Body of pancreas (tissue), 4 donors: Measurements from ENCODE around the gene WDR33. TPM values are rescaled to one million over a fixed set of nuclear protein-coding genes. Genes with fewer than 3 reads are reported as not detected.

Source experiments
- ATAC-seq: fragments of 150-250 bp; one replicate; pipeline ENCODE4 v1.9.1; 2016
- DNase-seq, 4 donors: peaks; one replicate each; pipeline ENCODE4 v3.0.0-alpha.2; 2019
- H3K27ac ChIP-seq, 4 donors: fragments of 200-600 bp; sonication (generic); 1 replicate in 3 of 4; 2 replicates in 1 of 4; pipeline versions ENCODE4 v1.5.1 to v1.6.1; 2016 to 2019; ENCODE audit warnings: mild to moderate bottlenecking in 1 of 4, mixed read lengths in 1 of 4, moderate library complexity in 1 of 4
- H3K27me3 ChIP-seq, 2 donors: fragments of 200-600 bp; sonication (generic); one replicate each; pipeline ENCODE4 v1.6.0; 2016; ENCODE audit warnings: mild to moderate bottlenecking in 1 of 2
- H3K36me3 ChIP-seq, 2 donors: fragments of 200-600 bp; sonication (generic); replicated peaks in 1 of 2; 2 replicates each; pipeline ENCODE4 v1.5.1; 2016; ENCODE audit warnings: low read depth in 2 of 2; ENCODE audit not compliant: insufficient read depth in 1 of 2
- H3K4me1 ChIP-seq: fragments of 200-600 bp; sonication (generic); one replicate; pipeline ENCODE4 v1.6.0; 2016
- H3K4me3 ChIP-seq, 2 donors: fragments of 200-600 bp; sonication (generic); 1 replicate in 1 of 2; 2 replicates in 1 of 2; pipeline ENCODE4 v1.5.1; 2016 to 2019
- H3K9me3 ChIP-seq, 3 donors: fragments of 200-600 bp; sonication (generic); 1 replicate in 2 of 3; 2 replicates in 1 of 3; pipeline ENCODE4 v1.5.1; 2016
- POLR2A ChIP-seq, 3 donors: fragments of 450-650 bp; IDR thresholded peaks; one replicate each; pipeline ENCODE4 v1.6.1; 2016; ENCODE audit warnings: antibody characterized with exemption in 3 of 3, mild to moderate bottlenecking in 2 of 3
- WGBS, 2 donors: methylation state at CpG; one replicate each; pipeline ENCODE4 v1.1.5; 2017; 5-methylcytosine and 5-hydroxymethylcytosine counted together
- intact Hi-C: fragments of 100-400 bp; cut with DNase I; formaldehyde crosslinking; loops from one replicate; pipeline ENCODE4 v1.15.1; 2023
- total RNA-seq, 2 donors: library from RNA; depleted of rRNA; stranded (reverse); fragments of >200 nt; gene quantifications; one replicate each; pipeline ENCODE4 v1.1.0, GENCODE V29; 2016
- TF ChIP-seq, protein P1 (sequence below), 7 experiments: fragments of 450-650 bp in 4 of 7; fragments of 200-600 bp in 3 of 7; sonication (generic) in 3 of 7; IDR thresholded peaks; one replicate each; pipeline ENCODE4 v1.5.1; 2016 to 2019; ENCODE audit warnings: antibody characterized with exemption in 7 of 7

The WDR33 gene
- total RNA-seq, result 10 to 100 TPM; 31.6 to 37.1 TPM

DNA sequence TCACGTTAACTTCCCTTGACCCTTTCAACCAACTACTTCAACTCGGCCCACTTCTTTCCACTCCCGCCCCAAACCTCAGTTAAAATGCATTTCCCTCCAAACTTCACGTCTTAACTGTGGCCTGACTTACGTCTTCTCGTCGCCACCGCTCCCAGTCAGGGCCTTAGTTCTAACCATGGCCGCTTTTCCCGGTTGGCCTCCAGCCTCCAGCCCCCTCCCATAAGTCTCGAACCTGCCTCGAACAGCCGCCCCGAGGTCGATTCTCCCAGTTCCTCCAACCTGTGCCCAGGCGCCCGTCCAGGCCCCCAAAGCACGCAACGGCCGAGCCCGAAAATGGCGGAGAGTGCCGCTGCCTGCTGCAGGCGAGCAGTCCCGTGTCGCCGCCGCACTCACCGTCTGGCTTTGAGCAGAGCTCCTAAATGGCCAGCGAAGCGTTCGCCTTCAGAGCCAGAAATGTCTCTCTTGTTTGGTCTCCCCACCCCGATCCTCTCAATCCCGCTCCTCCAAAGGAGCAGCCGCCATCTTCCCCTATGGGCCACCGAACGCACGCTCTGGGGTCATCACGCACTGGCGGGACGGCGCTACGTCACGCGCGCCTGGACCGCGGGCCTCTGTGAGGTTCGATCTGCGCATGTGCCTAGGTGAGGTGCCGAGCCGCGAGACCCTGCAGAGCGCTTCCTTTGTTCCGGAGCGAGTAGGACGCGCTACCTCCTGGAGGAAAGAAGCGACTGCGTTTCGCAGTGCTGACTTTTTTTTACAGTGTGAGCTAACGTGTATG is at the start of gene WDR33:
Gene WDR33, minus strand, starts transcription at position 553 of the 778 bp plus-strand sequence. CDS start 40,190 bp downstream, outside the sequence.
- intact Hi-C loops, result no loop called here
- H3K4me1 ChIP-seq, result peaks cover 36% of the 10 kb centered on the region
- WGBS, 2 donors, result 0% methylated on average over 28 to 62 of the region's 62 CpGs
- peak; percentile 100 for ATAC-seq
- H3K9me3 ChIP-seq, result no peaks in the 10 kb centered on the region
- H3K4me3 ChIP-seq, result peak within 1 kb of the TSS; percentile 56 to 88
- peak within 1 kb of the TSS; percentile 94 to 96 (median 94) for H3K27ac ChIP-seq
- TF ChIP-seq, protein P1, sequence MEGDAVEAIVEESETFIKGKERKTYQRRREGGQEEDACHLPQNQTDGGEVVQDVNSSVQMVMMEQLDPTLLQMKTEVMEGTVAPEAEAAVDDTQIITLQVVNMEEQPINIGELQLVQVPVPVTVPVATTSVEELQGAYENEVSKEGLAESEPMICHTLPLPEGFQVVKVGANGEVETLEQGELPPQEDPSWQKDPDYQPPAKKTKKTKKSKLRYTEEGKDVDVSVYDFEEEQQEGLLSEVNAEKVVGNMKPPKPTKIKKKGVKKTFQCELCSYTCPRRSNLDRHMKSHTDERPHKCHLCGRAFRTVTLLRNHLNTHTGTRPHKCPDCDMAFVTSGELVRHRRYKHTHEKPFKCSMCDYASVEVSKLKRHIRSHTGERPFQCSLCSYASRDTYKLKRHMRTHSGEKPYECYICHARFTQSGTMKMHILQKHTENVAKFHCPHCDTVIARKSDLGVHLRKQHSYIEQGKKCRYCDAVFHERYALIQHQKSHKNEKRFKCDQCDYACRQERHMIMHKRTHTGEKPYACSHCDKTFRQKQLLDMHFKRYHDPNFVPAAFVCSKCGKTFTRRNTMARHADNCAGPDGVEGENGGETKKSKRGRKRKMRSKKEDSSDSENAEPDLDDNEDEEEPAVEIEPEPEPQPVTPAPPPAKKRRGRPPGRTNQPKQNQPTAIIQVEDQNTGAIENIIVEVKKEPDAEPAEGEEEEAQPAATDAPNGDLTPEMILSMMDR (IDR thresholded peaks at IDR 0.05), result peak in 4 of 7 experiments; percentile 28 to 40 (median 34)
- peak; percentile 78 to 94 (median 91) for TF ChIP-seq POLR2A (IDR thresholded peaks at IDR 0.05)
- no peaks in the 10 kb centered on the region for H3K36me3 ChIP-seq
- no peaks in the 10 kb centered on the region for H3K27me3 ChIP-seq
- DNase-seq, result peak; percentile 93 to 96 (median 96)

DNA sequence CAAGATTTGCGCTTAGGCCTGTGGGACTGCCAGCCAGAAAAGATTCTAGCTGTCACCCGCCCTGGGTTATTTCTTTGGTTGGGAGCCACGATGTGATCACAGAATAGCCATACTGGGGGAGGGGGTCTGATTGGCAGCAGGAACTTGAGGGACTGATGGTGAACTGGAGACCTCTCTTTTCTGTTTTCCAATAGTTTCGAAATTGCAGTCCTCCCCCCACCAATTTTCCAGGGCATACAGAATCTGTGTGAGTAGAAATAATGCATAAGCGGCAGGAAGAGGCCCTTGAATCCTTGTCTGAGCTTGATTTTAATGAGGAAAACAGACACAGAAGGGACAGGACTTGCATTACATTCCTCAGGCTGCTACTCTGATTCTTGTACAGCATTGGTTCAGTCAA is 49.2 kb upstream of the WDR33 start:
- H3K4me3 ChIP-seq, result no peak overlapping the region
- no peaks in the 10 kb centered on the region for H3K27me3 ChIP-seq
- TF ChIP-seq POLR2A (IDR thresholded peaks at IDR 0.05), result no peak
- TF ChIP-seq, protein P1 (IDR thresholded peaks at IDR 0.05), result no peak
- no peak for ATAC-seq
- peaks cover 41% of the 10 kb centered on the region for H3K4me1 ChIP-seq
- 26 to 31% methylated on average over 5 of the region's 5 CpGs for WGBS, 2 donors
- peak in 2 of 4 donors; percentile 12 to 13 for DNase-seq
- H3K9me3 ChIP-seq, result no peaks in the 10 kb centered on the region
- H3K36me3 ChIP-seq, result peaks cover 0 to 9% of the 10 kb centered on the region in 2 donors
- peak overlapping the region; percentile 30 to 57 (median 39) for H3K27ac ChIP-seq
- intact Hi-C loops, result no loop called here

DNA sequence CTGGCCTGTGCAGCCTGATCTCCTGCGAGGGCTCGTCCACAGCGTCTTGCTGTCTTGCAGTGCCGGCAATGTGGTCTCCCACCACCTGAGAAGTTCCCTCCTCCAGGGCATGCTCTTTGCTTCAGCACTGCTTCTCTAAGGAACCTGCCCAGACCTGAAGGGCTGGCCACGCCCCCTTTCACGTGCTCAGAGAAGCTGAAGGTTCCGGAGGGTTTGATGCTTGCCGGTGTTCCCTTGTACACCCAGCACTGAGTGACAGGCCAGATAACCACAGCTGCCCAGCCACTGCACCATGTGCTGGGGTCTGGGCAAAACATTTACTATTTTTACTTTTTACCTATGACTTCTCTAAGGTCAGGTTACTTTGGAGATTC is 48.7 kb upstream of the WDR33 start:
- H3K27me3 ChIP-seq, result no peaks in the 10 kb centered on the region
- ATAC-seq, result peak; percentile 68
- DNase-seq, result peak; percentile 85 to 96 (median 92)
- no peak for TF ChIP-seq POLR2A (IDR thresholded peaks at IDR 0.05)
- TF ChIP-seq, protein P1 (IDR thresholded peaks at IDR 0.05), result peak in 1 of 7 experiments; percentile 10
- H3K36me3 ChIP-seq, result peaks cover 0 to 9% of the 10 kb centered on the region in 2 donors
- no peaks in the 10 kb centered on the region for H3K9me3 ChIP-seq
- 1 to 8% methylated on average over 8 of the region's 8 CpGs for WGBS, 2 donors
- intact Hi-C loops, result no loop called here
- H3K27ac ChIP-seq, result peak overlapping the region; percentile 30 to 57 (median 39)
- peaks cover 45% of the 10 kb centered on the region for H3K4me1 ChIP-seq
- no peak overlapping the region for H3K4me3 ChIP-seq

DNA sequence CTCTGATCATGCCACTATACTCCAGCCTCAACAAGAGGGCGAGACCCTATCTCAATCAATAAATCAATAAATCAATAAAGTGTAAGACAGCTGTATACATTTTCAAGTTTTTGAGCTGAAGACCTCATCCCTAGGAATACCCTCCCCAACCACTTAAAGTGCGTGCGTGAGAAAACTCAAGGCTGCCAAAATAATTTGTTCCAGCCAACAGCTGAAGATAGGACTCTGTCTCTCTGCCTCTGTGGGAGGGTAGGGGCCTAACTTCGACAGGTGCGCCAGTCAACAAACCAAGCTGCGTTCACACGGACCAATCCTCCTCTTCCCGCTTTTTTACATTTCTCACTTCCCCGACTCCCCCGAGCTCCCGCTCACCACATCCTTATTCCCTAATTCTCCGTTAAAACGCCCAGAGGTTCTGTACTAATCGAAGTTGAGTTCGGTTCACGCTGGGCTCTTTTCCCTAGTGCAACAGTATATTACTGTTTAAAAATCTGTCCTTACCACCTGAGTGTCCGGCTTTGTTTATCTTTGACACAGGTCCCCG is 46.4 kb upstream of the WDR33 start:
- H3K27ac ChIP-seq, result peak overlapping the region; percentile 59 to 88 (median 80)
- H3K9me3 ChIP-seq, result no peaks in the 10 kb centered on the region
- H3K4me1 ChIP-seq, result peaks cover 47% of the 10 kb centered on the region
- peak overlapping the region; percentile 49 to 93 for H3K4me3 ChIP-seq
- no peaks in the 10 kb centered on the region for H3K36me3 ChIP-seq
- peak in 2 of 4 donors; percentile 8 to 19 for DNase-seq
- no peaks in the 10 kb centered on the region for H3K27me3 ChIP-seq
- TF ChIP-seq POLR2A (IDR thresholded peaks at IDR 0.05), result no peak
- TF ChIP-seq, protein P1 (IDR thresholded peaks at IDR 0.05), result no peak
- intact Hi-C loops, result no loop called here
- ATAC-seq, result peak; percentile 2
- WGBS, 2 donors, result 1 to 2% methylated on average over 18 of the region's 18 CpGs
